GM10847 (cell line): Measurements from ENCODE around the gene AKAP11.

Experiments used
- POLR2A ChIP-seq: IDR thresholded peaks from 2 replicates; pipeline ENCODE4 v1.6.1; 2011; ENCODE audit not compliant: insufficient read length; ENCODE audit errors: extremely low read depth

AKAP11 gene

DNA sequence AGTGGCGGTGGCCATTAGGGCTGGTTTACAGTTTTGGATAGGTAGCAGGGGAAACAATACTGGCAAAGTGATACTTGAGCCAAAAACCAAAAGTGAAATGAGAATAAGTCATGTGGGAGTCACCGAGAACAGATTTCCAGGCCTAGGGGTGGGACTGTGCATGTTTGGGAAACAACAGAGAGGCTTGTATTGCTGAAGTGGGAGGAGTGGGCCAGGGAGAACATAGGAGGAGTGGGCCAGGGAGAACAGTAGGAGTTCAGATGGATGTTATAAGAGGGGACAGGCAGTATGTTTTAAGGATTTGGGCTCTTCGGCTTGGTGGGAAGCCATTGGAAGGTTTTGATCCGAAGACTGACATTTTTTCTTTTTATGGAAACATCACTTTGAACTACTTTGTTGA is 35.5 kb downstream of the AKAP11 start:
- no peak for TF ChIP-seq POLR2A

GRCh38 chr13:42312817-42313431 is 41.0 kb downstream of the AKAP11 start:
- TF ChIP-seq POLR2A = no peak

- no peak for TF ChIP-seq POLR2A
Measured at GRCh38 chr13:42318570-42318969, 46.6 kb downstream of the AKAP11 start.

GRCh38 chr13:42320375-42320787 is 48.4 kb downstream of the AKAP11 start:
- TF ChIP-seq POLR2A = no peak

GRCh38 chr13:42322806-42323205 is 50.9 kb downstream of the AKAP11 start:
- no peak for TF ChIP-seq POLR2A

DNA sequence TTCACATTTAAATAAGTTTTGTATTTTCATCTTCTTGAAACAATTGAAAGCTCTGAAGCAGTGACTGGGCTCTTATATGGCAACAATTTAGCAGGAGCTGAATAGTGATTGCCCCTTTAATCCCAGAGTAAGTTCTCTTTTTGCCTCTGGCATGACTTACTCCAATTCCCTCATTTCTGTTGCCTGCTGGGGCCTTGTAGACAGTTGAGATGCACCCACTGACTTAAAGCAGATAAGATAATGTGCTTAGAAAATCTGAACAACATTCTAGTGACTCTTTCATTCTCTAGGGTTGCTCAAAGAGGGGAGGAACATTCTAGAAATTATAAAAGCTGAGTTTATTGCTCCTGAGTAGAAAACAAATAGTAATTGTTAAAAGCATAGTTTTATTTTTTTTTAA is 52.8 kb downstream of the AKAP11 start:
- no peak for TF ChIP-seq POLR2A

GRCh38 chr13:42327725-42328124 is 55.8 kb downstream of the AKAP11 start:
- no peak for TF ChIP-seq POLR2A

DNA sequence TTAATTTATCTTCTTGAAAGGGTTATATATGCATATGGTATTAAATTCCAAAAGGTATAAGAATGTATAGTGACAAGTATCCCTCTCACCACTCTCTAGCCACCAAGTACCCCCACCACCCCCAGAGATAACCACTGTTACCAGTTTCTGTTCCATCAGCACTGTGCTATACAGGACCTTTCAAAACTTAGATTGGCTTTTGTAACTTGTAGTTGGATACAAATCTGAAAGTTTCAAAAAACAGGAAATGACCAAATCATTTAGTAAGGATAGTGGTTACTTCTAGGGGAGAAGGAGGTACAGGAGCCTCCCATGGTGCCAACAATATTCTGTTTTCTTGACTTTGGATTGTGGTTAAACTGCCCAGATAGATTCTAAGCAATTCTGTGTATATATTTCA is 56.7 kb downstream of the AKAP11 start:
- no peak for TF ChIP-seq POLR2A

GRCh38 chr13:42329239-42329638 is 57.3 kb downstream of the AKAP11 start:
- TF ChIP-seq POLR2A = no peak

- TF ChIP-seq POLR2A = no peak
Measured at GRCh38 chr13:42331009-42331408, 59.1 kb downstream of the AKAP11 start.

DNA sequence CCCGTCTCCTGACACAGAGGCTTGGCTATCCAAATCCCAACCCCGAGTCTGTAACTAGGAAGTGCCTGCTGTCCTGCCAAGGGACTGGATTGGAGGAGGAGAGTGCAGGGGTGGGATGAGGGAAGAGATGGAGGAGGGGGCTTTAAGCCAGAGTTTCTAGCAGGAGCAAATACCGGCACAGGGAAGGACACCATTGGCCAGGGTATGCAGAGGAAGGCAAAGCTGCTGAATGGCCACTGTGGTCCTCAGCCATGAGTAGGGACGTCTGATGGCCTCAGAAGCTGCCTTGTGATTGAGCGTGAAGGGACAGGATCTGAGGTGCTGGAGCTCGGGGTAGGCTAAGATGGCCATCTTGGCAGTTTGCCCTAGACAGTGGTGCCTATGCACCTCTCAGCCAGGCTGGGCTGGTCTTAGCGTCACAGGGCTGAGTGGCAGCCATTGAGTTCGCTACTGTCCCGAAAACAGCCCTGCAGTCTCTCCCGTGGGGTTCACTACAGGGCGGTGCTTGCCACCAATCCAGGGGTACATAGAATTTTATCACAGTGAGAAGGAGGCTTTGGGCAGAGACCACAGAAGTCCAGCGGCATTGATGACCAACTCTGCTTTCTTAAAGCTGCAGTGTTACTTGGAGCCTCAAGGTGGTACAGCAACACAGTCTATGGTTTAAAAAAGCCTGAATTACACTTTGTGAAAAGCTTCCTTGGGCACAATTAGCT is 61.8 kb downstream of the AKAP11 start:
- no peak for TF ChIP-seq POLR2A

DNA sequence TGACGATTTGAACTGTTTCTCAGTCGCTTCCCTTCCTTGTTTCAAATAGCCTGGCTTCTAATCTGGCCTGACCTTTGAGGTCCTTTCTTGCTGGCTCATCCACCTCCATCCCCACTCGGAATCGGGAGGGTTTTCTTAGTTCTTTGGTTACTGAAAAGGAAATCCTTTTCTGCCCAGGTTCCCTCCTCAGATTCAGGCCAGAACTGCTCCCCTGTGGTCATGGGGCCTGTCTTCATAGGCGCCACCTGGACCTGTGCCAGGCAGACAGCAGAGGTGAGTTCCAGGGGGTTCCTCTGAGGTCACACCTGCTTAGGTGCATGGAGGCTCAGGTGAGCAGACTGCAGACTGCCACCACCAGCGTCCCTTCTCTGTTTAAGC is 62.4 kb downstream of the AKAP11 start:
- no peak for TF ChIP-seq POLR2A

GRCh38 chr13:42337808-42338600 is 66.1 kb downstream of the AKAP11 start:
- TF ChIP-seq POLR2A = no peak

GRCh38 chr13:42345367-42345766 is 73.4 kb downstream of the AKAP11 start:
- TF ChIP-seq POLR2A = no peak

DNA sequence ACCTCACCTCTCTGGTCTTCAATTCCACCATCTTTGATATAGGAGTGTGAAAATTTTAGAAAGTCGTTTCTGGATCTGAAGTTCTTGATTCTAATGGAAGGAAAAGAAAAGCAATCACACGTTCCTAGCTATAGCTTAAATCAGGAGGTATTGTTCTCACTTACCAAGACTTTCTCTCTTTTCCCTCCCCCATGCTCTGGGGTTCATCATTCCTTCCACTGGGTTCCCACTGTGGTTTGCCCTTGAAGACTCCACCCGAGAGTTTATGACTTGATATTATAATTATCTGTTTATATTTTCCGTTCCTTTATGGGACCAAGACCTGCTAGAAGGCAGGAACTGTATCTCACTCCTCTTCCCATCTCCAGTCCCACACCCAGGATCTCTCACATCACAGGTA is 76.6 kb downstream of the AKAP11 start:
- TF ChIP-seq POLR2A = no peak

DNA sequence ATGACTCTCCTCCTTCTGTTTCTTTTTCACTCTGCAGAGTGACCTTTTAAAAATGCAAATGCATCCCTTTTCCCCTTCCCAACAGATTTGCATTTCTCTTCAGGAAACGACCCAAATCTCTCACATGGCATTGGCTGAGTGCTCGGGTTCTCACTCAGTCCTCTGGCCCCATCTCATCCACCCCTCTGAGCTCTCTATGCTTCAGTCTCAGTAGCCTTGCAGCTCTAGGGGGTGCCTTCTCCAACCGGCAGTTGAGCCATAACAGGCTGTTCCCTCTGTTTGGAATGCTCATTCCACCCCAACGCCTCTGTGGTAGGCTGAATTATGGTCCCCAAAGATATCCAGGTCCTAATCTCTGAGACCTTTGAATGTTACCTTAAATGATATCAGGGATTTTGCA is 78.2 kb downstream of the AKAP11 start:
- no peak for TF ChIP-seq POLR2A

- no peak for TF ChIP-seq POLR2A
Measured at GRCh38 chr13:42354241-42355091, 82.5 kb downstream of the AKAP11 start.
